Keratinocyte (primary cell): ENCODE data around the gene HCN2. TPM values are rescaled to one million over a fixed set of nuclear protein-coding genes. Genes with fewer than 3 reads are reported as not detected.

Experiments
- DNase-seq: peaks from one replicate; pipeline ENCODE4 v3.0.0-alpha.2; 2011; ENCODE audit warnings: low read depth, missing footprints, low spot score
- FAIRE-seq: peaks from 2 replicates; lab custom pipeline; 2011; peaks lifted over from hg19 to GRCh38; lab: Jason Lieb, UNC
- H2AFZ ChIP-seq: 2 replicates; pipeline ENCODE4 v1.6.0; 2012; ENCODE audit warnings: low read length, control low read depth, inconsistent platforms; ENCODE audit not compliant: control insufficient read depth
- H3K27ac ChIP-seq: 2 replicates; pipeline ENCODE4 v1.5.1; 2011; ENCODE audit warnings: low read length; ENCODE audit not compliant: control insufficient read depth, insufficient read depth
- H3K27me3 ChIP-seq: 3 replicates; pipeline ENCODE4 v1.6.0; 2011; ENCODE audit warnings: low read length; ENCODE audit not compliant: control insufficient read depth, insufficient read depth; ENCODE audit errors: extremely low read depth
- H3K36me3 ChIP-seq, 2 experiments: 2 replicates in 1 of 2; 3 replicates in 1 of 2; pipeline ENCODE4 v1.5.1; 2011; ENCODE audit warnings: low read length in 2 of 2, mild to moderate bottlenecking in 1 of 2; ENCODE audit not compliant: control insufficient read depth in 2 of 2, insufficient read depth in 2 of 2; ENCODE audit errors: extremely low read depth in 1 of 2
- H3K4me1 ChIP-seq: 3 replicates; pipeline ENCODE4 v1.5.1; 2011; ENCODE audit warnings: low read length; ENCODE audit not compliant: control insufficient read depth, insufficient read depth; ENCODE audit errors: extremely low read depth
- H3K4me2 ChIP-seq: 3 replicates; pipeline ENCODE4 v1.6.0; 2011; ENCODE audit warnings: low read depth, low read length; ENCODE audit not compliant: control insufficient read depth, insufficient read depth; ENCODE audit errors: extremely low read depth
- H3K4me3 ChIP-seq, 3 experiments: fragments of 200-600 bp in 1 of 3; sonication (generic) in 1 of 3; 2 replicates in 2 of 3; 3 replicates in 1 of 3; pipeline ENCODE4 v1.5.1; 2011 to 2016; ENCODE audit warnings: low read length in 3 of 3, mild to moderate bottlenecking in 3 of 3, control low read depth in 2 of 3, inconsistent platforms in 1 of 3, low read depth in 1 of 3, mixed read lengths in 1 of 3, mixed run types in 1 of 3, moderate library complexity in 1 of 3; ENCODE audit not compliant: control insufficient read depth in 2 of 3, insufficient read depth in 2 of 3; ENCODE audit errors: extremely low read depth in 1 of 3
- H3K79me2 ChIP-seq: 2 replicates; pipeline ENCODE4 v1.6.0; 2012; ENCODE audit warnings: low read length; ENCODE audit not compliant: control insufficient read depth, insufficient read depth
- H3K9ac ChIP-seq: 3 replicates; pipeline ENCODE4 v1.6.0; 2011; ENCODE audit warnings: low read length; ENCODE audit not compliant: control insufficient read depth, insufficient read depth; ENCODE audit errors: extremely low read depth
- H3K9me1 ChIP-seq: 3 replicates; pipeline ENCODE4 v1.6.0; 2011; ENCODE audit warnings: low read length; ENCODE audit not compliant: control insufficient read depth, insufficient read depth; ENCODE audit errors: extremely low read depth
- H3K9me3 ChIP-seq: 2 replicates; pipeline ENCODE4 v1.5.1; 2012; ENCODE audit warnings: low read depth, low read length; ENCODE audit not compliant: control insufficient read depth
- H4K20me1 ChIP-seq: 3 replicates; pipeline ENCODE4 v1.6.0; 2011; ENCODE audit warnings: low read length; ENCODE audit not compliant: control insufficient read depth, insufficient read depth; ENCODE audit errors: extremely low read depth
- CTCF ChIP-seq, 3 experiments: IDR thresholded peaks in 1 of 3; conservative IDR thresholded peaks in 1 of 3; optimal IDR thresholded peaks in 1 of 3; 2 replicates in 2 of 3; 3 replicates in 1 of 3; pipeline versions ENCODE3 to v1.5.1; 2011; ENCODE audit warnings: low read length in 3 of 3, mild to moderate bottlenecking in 3 of 3, moderate library complexity in 2 of 3, control low read depth in 1 of 3, inconsistent platforms in 1 of 3; ENCODE audit not compliant: insufficient read depth in 2 of 3; ENCODE audit errors: extremely low read depth in 1 of 3
- EZH2 ChIP-seq: IDR thresholded peaks from one replicate; pipeline ENCODE4 v1.6.1; 2012; ENCODE audit warnings: inconsistent platforms, mild to moderate bottlenecking, low read length, moderate library complexity
- dilution Hi-C: fragments of 300-500 bp; cut with MboI; formaldehyde crosslinking; loops from one replicate; pipeline ENCODE4 v1.7.0; 2020; ENCODE audit warnings: low sequenced_read_pairs; ENCODE audit not compliant: extremely low pct_ligation_motif_present
- polyA plus RNA-seq, 5 experiments: library from polyadenylated mRNA; depleted of rRNA in 3 of 5; stranded (reverse) in 3 of 5; stranded (forward) in 1 of 5; unstranded in 1 of 5; fragments of >200 nt; gene quantifications; 1 replicate in 1 of 5; 2 replicates in 3 of 5; 3 replicates in 1 of 5; pipeline versions ENCODE4 v1.2.1 to v1.2.3, GENCODE V29; 2011 to 2012; ENCODE audit warnings: missing spikeins in 2 of 5, low read depth in 1 of 5, low replicate concordance in 1 of 5

The HCN2 gene
- polyA plus RNA-seq, 1 donor (not counting 4 experiments of a cell fraction or from before 2014, with no cell fraction given), result 0.13 TPM

- no peak overlapping the region for H2AFZ ChIP-seq
- FAIRE-seq (no peak), DNase-seq (no peak)
- H3K4me2 ChIP-seq, result no peak overlapping the region
- H3K79me2 ChIP-seq, result peaks cover 61% of the 10 kb centered on the region
- no peaks in the 10 kb centered on the region for H3K9me3 ChIP-seq
- dilution Hi-C loops, result no loop called here
- no peak overlapping the region for H3K27ac ChIP-seq
- H3K9ac ChIP-seq, result no peak overlapping the region
- TF ChIP-seq EZH2, result no peak
- H3K27me3 ChIP-seq, result no peaks in the 10 kb centered on the region
- H3K4me1 ChIP-seq, result peaks cover 18% of the 10 kb centered on the region
- no peak overlapping the region for H3K4me3 ChIP-seq
- peaks cover 56% of the 10 kb centered on the region for H4K20me1 ChIP-seq
- no peaks in the 10 kb centered on the region for H3K9me1 ChIP-seq
- peaks cover 27 to 31% of the 10 kb centered on the region in 2 experiments for H3K36me3 ChIP-seq
Observed at GRCh38 chr19:580274-580835, 9.3 kb upstream of the HCN2 start.

- peaks cover 50% of the 10 kb centered on the region for H3K79me2 ChIP-seq
- H3K36me3 ChIP-seq, result peaks cover 27 to 31% of the 10 kb centered on the region in 2 experiments
- DNase-seq, result no peak
- no peak overlapping the region for H2AFZ ChIP-seq
- H3K4me2 ChIP-seq, result no peak overlapping the region
- FAIRE-seq, result no peak
- dilution Hi-C loops, result no loop called here
- no peak overlapping the region for H3K9ac ChIP-seq
- peaks cover 8% of the 10 kb centered on the region for H3K4me1 ChIP-seq
- TF ChIP-seq EZH2, result no peak
- TF ChIP-seq CTCF (optimal IDR thresholded peaks at IDR 0.05 in 1 of 3, IDR thresholded peaks at IDR 0.05 in 1 of 3, conservative IDR thresholded peaks at IDR 0.05 in 1 of 3; ENCODE audit: extremely low read depth in 1 of 3, insufficient read depth in 2 of 3, low read length in 3 of 3), result no peak
- H4K20me1 ChIP-seq, result peaks cover 54% of the 10 kb centered on the region
- no peak overlapping the region for H3K4me3 ChIP-seq
- H3K27ac ChIP-seq, result no peak overlapping the region
- no peaks in the 10 kb centered on the region for H3K27me3 ChIP-seq
- H3K9me3 ChIP-seq, result no peaks in the 10 kb centered on the region
- no peaks in the 10 kb centered on the region for H3K9me1 ChIP-seq
Observed at GRCh38 chr19:581399-582111, 8.1 kb upstream of the HCN2 start.
